ENCODE data around the gene COL13A1.

COL13A1 gene

DNA sequence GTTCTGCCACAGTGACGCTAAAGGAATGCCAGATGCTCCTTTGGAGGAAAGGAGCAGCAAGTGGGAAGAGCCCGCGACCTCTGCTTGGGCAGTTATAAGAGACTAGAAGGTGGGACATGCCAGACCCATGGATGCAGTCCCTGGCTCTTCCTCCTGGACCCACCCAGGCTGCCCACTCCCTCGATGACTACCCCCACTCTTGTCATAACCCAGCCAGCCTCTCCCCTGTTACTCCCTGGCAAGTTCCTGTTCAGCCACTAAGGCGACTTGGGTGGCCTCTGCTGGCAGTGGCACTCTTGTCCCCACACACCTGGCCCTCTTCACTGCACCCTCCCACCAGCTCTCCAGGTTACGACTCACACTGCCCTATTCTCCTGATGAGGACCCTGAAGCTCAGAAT lies 33.5 kb downstream of the COL13A1 start:
- TF ChIP-seq, protein P1, sequence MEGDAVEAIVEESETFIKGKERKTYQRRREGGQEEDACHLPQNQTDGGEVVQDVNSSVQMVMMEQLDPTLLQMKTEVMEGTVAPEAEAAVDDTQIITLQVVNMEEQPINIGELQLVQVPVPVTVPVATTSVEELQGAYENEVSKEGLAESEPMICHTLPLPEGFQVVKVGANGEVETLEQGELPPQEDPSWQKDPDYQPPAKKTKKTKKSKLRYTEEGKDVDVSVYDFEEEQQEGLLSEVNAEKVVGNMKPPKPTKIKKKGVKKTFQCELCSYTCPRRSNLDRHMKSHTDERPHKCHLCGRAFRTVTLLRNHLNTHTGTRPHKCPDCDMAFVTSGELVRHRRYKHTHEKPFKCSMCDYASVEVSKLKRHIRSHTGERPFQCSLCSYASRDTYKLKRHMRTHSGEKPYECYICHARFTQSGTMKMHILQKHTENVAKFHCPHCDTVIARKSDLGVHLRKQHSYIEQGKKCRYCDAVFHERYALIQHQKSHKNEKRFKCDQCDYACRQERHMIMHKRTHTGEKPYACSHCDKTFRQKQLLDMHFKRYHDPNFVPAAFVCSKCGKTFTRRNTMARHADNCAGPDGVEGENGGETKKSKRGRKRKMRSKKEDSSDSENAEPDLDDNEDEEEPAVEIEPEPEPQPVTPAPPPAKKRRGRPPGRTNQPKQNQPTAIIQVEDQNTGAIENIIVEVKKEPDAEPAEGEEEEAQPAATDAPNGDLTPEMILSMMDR (IDR thresholded peaks at IDR 0.05): no peak

GRCh38 chr10:69835875-69836730 lies 34.4 kb downstream of the COL13A1 start:
- H3K4me1 ChIP-seq: peaks cover 0 to 8% (median 4%) of the 10 kb centered on the region in 4 donors
- DNase-seq: no peak
- H3K9me3 ChIP-seq: no peaks in the 10 kb centered on the region
- no peaks in the 10 kb centered on the region for H3K36me3 ChIP-seq
- no peaks in the 10 kb centered on the region for H3K27me3 ChIP-seq
- intact Hi-C loops (cut with DNase I; ENCODE audit: low total_unique reads): no loop called here
- no peak overlapping the region for H3K4me3 ChIP-seq
- TF ChIP-seq, protein P1 (IDR thresholded peaks at IDR 0.05): no peak
- H3K27ac ChIP-seq: no peak overlapping the region

More for the DNA sequence above, 33.5 kb downstream of the COL13A1 start:
- Histone ChIP-seq H3K4me3 (no peak overlapping the region), H3K27ac (no peak overlapping the region), H3K9me3 (no peaks in the 10 kb centered on the region), H3K36me3 (no peaks in the 10 kb centered on the region), H3K4me1 (peaks cover 0 to 8% (median 2%) of the 10 kb centered on the region in 4 donors), H3K27me3 (no peaks in the 10 kb centered on the region)
- intact Hi-C loops (cut with DNase I; ENCODE audit: low total_unique reads): no loop called here
- no peak for DNase-seq

GRCh38 chr10:69836731-69837030 lies 35.0 kb downstream of the COL13A1 start:
- TF ChIP-seq, protein P1 (IDR thresholded peaks at IDR 0.05): no peak

GRCh38 chr10:69837261-69837660 lies 35.6 kb downstream of the COL13A1 start:
- intact Hi-C loops (cut with DNase I; ENCODE audit: low total_unique reads): no loop called here
- TF ChIP-seq, protein P1 (IDR thresholded peaks at IDR 0.05): no peak
- Histone ChIP-seq H3K27me3 (no peaks in the 10 kb centered on the region), H3K36me3 (no peaks in the 10 kb centered on the region), H3K9me3 (no peaks in the 10 kb centered on the region), H3K4me3 (no peak overlapping the region), H3K27ac (no peak overlapping the region), H3K4me1 (peaks cover 0 to 8% (median 4%) of the 10 kb centered on the region in 4 donors)
- DNase-seq: no peak

More at GRCh38 chr10:69836731-69837030, 35.0 kb downstream of the COL13A1 start:
- no peak for DNase-seq
- Histone ChIP-seq H3K36me3 (no peaks in the 10 kb centered on the region), H3K9me3 (no peaks in the 10 kb centered on the region), H3K4me1 (peaks cover 0 to 8% (median 4%) of the 10 kb centered on the region in 4 donors), H3K27ac (no peak overlapping the region), H3K4me3 (no peak overlapping the region), H3K27me3 (no peaks in the 10 kb centered on the region)
- intact Hi-C loops (cut with DNase I; ENCODE audit: low total_unique reads): no loop called here

DNA sequence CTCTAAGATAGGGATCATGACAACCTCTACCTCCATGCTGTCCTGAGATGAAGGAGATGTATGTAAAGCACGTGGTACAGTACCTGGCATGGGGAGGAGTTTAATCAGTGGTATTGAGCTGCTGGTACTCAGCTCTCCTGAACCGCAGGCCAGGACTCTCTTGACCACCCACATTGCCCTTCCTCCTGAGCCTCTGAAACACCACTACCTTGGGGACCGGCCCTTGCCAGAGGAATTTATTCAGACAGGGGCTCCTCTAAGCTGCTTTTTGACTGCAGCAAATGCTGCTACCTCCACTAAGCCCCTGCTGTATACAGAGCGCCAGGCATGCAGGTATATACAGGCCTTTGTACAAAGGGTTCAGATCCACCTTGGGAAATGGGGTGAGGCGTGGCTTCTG lies 36.7 kb downstream of the COL13A1 start:
- intact Hi-C loops (cut with DNase I; ENCODE audit: low total_unique reads): no loop called here
- no peak overlapping the region for H3K4me3 ChIP-seq
- H3K4me1 ChIP-seq: peaks cover 0 to 8% (median 4%) of the 10 kb centered on the region in 4 donors
- TF ChIP-seq, protein P1 (IDR thresholded peaks at IDR 0.05): no peak
- no peak for DNase-seq
- no peaks in the 10 kb centered on the region for H3K9me3 ChIP-seq
- no peaks in the 10 kb centered on the region for H3K27me3 ChIP-seq
- H3K27ac ChIP-seq: no peak overlapping the region
- H3K36me3 ChIP-seq: no peaks in the 10 kb centered on the region

Data from tibial artery (tissue), 4 donors.